Measurements from ENCODE around the gene PRAC2.

PRAC2 gene

DNA sequence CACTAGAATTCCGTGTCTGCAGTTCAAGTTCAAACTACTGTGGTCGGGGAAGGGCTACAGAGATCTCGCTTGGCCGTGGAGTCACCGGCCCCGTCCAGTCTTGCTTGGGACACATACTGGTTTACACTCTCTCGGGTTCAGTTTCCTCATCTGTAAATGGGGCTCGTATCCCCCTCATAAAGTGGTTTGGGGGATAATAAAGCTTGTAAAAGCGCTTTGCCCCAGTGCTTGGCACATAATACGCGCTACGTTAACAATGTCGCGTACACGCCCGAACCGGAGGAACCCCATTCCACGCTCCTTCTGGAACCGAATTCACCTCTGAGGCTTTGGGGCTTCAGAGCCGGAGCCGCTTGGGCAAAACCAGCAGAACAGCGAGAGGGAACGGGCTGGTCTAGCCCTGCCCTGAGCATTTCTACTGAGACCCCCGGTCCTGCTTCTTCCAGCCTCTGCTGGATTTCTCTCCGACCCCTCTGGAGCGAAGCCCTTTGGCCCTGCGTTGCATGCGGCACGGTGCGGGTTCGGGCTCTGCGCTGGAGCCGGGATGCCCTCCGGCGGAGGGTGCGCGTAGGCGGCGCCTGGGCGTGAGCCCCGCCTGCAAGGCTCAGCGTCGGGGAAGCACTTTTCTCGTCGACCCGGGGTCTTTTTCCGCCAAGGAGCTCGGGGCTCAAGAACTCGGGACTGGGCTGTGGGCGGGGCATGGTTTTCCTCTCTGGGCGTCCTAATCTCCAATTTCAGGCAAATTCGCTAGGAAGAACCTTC, 31.7 kb downstream of the PRAC2 start:
- no peak for DNase-seq (ENCODE audit: low read depth in 2 of 2)

DNA sequence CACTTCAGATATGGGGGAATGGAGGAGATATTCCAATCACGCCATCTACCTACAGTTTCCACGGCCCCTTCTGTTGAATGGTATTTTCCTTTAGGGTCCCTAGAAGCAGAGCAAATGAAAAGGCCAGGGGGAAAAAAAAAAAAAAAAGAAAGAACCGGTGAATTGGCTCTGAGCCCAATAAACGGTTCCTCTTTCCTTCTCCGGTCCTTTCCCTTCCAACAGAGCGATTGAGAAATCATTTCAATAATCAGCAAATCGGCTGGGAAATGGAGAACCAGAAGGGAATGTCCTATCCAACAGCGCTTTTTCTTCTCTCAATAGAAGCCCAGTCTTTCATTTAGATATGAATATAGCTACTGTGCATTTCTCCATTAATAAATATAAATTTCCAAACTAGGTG, 32.4 kb downstream of the PRAC2 start:
- no peak for DNase-seq (ENCODE audit: low read depth in 2 of 2)

GRCh38 chr17:48756830-48757251, 33.9 kb downstream of the PRAC2 start:
- DNase-seq (ENCODE audit: low read depth in 2 of 2) = no peak

GRCh38 chr17:48757524-48757961, 34.6 kb downstream of the PRAC2 start:
- DNase-seq (ENCODE audit: low read depth in 2 of 2) = no peak

DNA sequence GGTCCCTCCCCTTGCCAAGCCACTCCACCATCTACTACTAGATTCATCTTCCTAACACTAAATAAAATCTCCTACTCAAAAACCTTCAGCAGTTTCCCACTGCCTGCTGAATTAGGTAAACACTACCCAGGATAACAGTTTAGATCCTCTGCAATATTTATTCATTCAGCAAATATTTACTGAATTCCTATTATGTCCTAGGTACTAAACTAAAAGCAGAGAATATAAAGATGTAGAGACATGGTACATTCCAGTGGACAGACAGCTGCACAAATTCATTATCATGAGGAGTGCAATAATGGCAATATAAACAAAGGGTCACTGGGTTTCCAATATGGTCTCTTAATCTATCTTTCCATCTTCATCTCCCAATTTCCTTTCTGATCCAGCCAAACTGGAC, 36.3 kb downstream of the PRAC2 start:
- DNase-seq (ENCODE audit: low read depth in 2 of 2) = no peak

GRCh38 chr17:48760411-48760810, 37.4 kb downstream of the PRAC2 start:
- no peak for DNase-seq (ENCODE audit: low read depth in 2 of 2)

DNA sequence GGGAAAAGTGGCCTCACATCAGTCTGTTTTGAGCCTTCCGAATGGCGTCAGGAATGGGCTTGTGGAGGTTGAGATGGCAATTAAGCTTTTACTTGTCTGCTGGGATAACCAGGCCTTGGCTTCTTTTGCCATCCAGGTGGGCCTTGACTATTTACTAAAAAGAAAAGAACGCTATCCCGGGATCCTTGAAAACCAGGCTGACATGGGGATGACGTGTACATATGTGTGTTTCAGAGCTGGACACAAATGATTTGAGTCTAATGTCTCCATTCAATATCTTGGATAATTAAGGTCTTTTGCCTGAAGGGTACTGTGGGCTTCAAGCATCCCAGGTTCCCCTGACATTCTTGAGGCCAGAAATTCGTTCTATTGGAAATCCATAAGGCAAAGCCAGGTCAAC, 38.1 kb downstream of the PRAC2 start:
- DNase-seq (ENCODE audit: low read depth in 2 of 2) = no peak

GRCh38 chr17:48767263-48767774, 44.3 kb downstream of the PRAC2 start:
- no peak for DNase-seq (ENCODE audit: low read depth in 2 of 2)

- no peak for DNase-seq (ENCODE audit: low read depth in 2 of 2)
These were observed 46.2 kb downstream of the PRAC2 start for GRCh38 chr17:48769009-48769675.

DNA sequence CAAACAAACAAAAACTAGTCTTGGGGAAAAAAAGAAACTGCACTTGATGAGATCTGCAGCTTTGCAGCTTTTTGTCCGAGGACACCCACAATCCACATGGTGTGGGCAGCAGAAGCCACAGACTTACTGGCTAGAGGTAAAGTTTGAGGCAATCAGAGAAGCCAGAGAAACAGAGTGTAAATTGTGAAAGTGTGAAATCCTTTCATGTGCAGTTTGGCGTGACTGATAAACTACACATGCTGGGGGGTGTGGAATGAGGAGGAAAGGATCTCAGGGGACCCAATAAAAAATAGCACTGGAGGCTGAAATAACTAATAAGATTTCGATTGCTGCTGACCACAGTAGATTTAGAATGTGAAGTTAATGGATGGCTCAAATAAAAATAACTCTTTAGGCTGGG, 48.0 kb downstream of the PRAC2 start:
- no peak for DNase-seq (ENCODE audit: low read depth in 2 of 2)

GRCh38 chr17:48773245-48773644, 50.3 kb downstream of the PRAC2 start:
- no peak for DNase-seq (ENCODE audit: low read depth in 2 of 2)

All from stimulated activated CD8-positive, alpha-beta memory T cell treated with anti-CD3 and anti-CD28 coated beads, Interleukin-2, amount 100 ng/mL, for 1 hour (primary cell).